Fibroblast of mammary gland (primary cell): ENCODE results near the gene HERPUD1.

Experiments used
- DNase-seq: peaks from one replicate; pipeline ENCODE4 v3.0.0-alpha.2; 2010; ENCODE audit warnings: low read depth
- H3K4me3 ChIP-seq: 2 replicates; pipeline ENCODE4 v1.5.1; 2011; ENCODE audit warnings: low read depth, mild to moderate bottlenecking, low read length, moderate library complexity; ENCODE audit not compliant: control insufficient read depth
- CTCF ChIP-seq: conservative IDR thresholded peaks from 2 replicates; pipeline ENCODE4 v1.5.1; 2011; ENCODE audit warnings: low read depth, low read length, inconsistent platforms; ENCODE audit not compliant: control insufficient read depth, insufficient read depth

Gene HERPUD1

GRCh38 chr16:56981729-56982271, 49.9 kb downstream of the HERPUD1 start:
- TF ChIP-seq CTCF: no peak
- no peak for DNase-seq
- H3K4me3 ChIP-seq: no peak overlapping the region

- no peak overlapping the region for H3K4me3 ChIP-seq
- DNase-seq: no peak
- no peak for TF ChIP-seq CTCF
These were observed 50.8 kb downstream of the HERPUD1 start for GRCh38 chr16:56982695-56983094.

- H3K4me3 ChIP-seq: no peak overlapping the region
- no peak for TF ChIP-seq CTCF
- DNase-seq: no peak
These were observed 51.3 kb downstream of the HERPUD1 start for GRCh38 chr16:56983211-56983751.

- no peak overlapping the region for H3K4me3 ChIP-seq
- DNase-seq: no peak
- TF ChIP-seq CTCF: no peak
These were observed 52.7 kb downstream of the HERPUD1 start for GRCh38 chr16:56984639-56985038.

GRCh38 chr16:56985288-56985961, 53.5 kb downstream of the HERPUD1 start:
- H3K4me3 ChIP-seq: no peak overlapping the region
- DNase-seq: peak; percentile 91
- no peak for TF ChIP-seq CTCF

- no peak overlapping the region for H3K4me3 ChIP-seq
- no peak for TF ChIP-seq CTCF
These were observed 54.0 kb downstream of the HERPUD1 start for GRCh38 chr16:56985962-56986360.

More at GRCh38 chr16:56985962-56986360, 54.0 kb downstream of the HERPUD1 start:
- no peak for DNase-seq
